Measurements from ENCODE around the gene WDR91.
"Not testable (repeated sequence)": the region's sequence is repeated elsewhere in the genome, so short reads cannot be mapped to it uniquely, and the experiment has no call there.

WDR91 gene

DNA sequence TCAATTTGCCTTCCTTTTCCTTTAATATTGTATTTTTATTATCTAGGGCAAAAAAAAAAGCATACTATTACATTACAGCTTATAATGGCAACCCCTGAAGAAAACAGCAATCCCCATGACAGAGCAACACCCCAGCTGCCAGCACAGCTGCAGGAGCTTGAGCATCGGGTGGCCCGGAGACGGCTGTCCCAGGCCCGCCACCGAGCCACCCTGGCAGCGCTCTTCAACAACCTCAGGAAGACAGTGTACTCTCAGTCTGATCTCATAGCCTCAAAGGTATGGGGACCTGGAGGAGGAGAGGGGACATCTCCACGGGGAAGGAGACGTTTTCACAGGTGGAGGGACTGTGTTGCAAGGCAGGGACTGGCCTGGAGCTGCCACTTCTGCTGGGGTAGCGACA is 29.1 kb upstream of the WDR91 start:
- no peak overlapping the region for H3K27ac Mint-ChIP-seq
- DNase-seq = no peak
- no peak overlapping the region for H3K4me3 Mint-ChIP-seq
- peaks cover 4% of the 10 kb centered on the region for H3K27me3 Mint-ChIP-seq
- H3K9me3 Mint-ChIP-seq = no peaks in the 10 kb centered on the region
- peaks cover 9% of the 10 kb centered on the region for H3K4me1 Mint-ChIP-seq (ENCODE audit: low read depth)
- no peaks in the 10 kb centered on the region for H3K36me3 Mint-ChIP-seq (ENCODE audit: low read depth)

DNA sequence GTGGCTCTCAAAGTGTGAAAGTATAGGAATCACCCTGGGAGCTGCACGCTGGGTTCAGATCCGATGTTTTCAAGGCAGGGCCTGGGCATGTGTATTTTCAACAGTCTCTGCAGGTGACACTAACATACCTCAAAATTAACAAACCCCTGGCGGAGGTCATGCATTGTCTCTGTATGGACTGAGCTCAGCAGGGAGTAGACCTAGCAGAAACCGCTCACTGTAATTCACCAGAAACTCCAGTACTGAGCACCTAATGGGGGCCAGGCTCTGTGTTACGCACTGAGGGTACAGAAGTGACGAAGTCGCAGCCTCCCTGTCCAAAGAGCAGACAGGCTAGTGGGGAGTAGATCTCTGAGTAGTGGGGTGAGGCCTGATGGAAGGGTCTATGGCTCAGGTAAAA is 27.9 kb upstream of the WDR91 start:
- Mint-ChIP-seq H3K27me3 (peaks cover 4% of the 10 kb centered on the region), H3K4me1 (ENCODE audit: low read depth) (peaks cover 9% of the 10 kb centered on the region), H3K36me3 (ENCODE audit: low read depth) (no peaks in the 10 kb centered on the region), H3K4me3 (no peak overlapping the region), H3K9me3 (no peaks in the 10 kb centered on the region), H3K27ac (no peak overlapping the region)
- DNase-seq = no peak

DNA sequence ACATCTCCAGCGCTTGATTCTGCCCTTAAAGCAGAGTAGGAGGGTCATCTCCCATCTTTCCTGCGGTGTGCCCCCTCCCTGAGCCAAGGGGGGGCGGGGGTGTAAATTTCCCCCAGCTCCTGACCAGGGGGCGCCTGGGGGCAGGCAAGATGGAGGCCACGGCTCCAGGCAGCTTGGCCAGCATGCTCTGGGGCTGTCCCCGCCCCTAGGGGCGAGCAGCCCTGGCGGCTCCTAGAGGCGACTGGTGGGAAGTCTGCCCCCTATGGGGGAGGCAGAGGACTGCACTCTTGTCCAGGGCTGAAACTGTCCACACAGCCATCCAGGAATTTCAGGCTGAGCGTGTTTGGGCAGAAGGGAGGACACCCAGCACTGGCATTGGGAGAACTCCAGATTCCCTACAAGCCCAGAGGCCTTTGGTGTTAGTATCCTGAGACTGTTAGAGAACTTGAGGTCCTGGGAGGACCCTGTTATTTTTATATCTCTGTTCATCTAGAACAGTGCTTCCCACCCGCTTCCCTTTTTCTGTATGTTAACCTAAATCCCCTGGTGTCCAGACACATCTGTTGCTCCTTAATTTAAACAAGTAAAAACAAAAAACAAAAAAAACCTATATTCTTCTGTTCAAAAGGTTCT is 26.9 kb upstream of the WDR91 start:
- Mint-ChIP-seq H3K27me3 (peaks cover 4% of the 10 kb centered on the region), H3K9me3 (no peaks in the 10 kb centered on the region), H3K4me3 (no peak overlapping the region), H3K36me3 (ENCODE audit: low read depth) (no peaks in the 10 kb centered on the region), H3K4me1 (ENCODE audit: low read depth) (peaks cover 9% of the 10 kb centered on the region), H3K27ac (no peak overlapping the region)
- DNase-seq = no peak

DNA sequence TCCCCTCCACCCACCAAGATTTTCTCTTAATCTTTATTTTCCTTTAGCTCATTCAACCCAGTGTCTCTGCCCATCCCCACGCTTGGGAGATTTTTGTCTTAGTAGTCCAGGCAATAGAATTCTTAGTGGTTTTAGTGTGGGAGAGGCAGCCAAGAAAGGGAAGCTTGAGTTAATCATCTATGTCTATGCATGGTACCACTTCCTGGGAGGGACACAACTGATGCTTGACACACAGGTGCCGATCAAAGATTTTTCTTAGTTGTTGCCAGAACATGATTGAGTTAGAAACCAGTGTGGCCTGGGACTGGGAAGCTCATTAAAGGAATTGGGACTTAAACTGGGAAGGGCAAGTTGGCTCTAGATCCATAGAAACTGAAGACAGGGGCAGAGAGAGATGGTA is 25.4 kb upstream of the WDR91 start:
- H3K36me3 Mint-ChIP-seq (ENCODE audit: low read depth) = no peaks in the 10 kb centered on the region
- H3K4me3 Mint-ChIP-seq = no peak overlapping the region
- H3K27me3 Mint-ChIP-seq = no peaks in the 10 kb centered on the region
- no peak overlapping the region for H3K27ac Mint-ChIP-seq
- peaks cover 9% of the 10 kb centered on the region for H3K4me1 Mint-ChIP-seq (ENCODE audit: low read depth)
- H3K9me3 Mint-ChIP-seq = no peaks in the 10 kb centered on the region
- no peak for DNase-seq

DNA sequence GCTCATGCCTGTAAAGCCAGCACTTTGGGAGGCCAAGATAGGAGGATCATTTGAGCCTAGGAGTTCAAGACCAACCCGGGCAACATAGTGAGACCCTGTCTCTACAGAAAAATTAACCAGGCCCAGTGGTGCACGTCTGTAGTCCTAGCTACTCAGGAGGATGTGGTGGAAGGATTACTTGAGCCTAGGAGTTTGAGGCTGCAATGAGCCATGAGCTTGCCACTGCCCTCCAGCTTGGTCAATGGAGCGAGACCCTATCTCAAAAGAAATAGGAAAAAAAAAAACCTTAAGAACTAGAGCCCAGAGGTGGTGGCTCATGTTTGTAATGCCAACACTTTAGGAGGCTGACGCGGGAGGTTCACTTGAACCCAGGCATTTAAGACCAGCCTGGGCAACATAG is 24.5 kb upstream of the WDR91 start:
- H3K4me1 Mint-ChIP-seq (ENCODE audit: low read depth) = peaks cover 9% of the 10 kb centered on the region
- no peak for DNase-seq
- H3K9me3 Mint-ChIP-seq = no peaks in the 10 kb centered on the region
- H3K27me3 Mint-ChIP-seq = no peaks in the 10 kb centered on the region
- no peaks in the 10 kb centered on the region for H3K36me3 Mint-ChIP-seq (ENCODE audit: low read depth)
- no peak overlapping the region for H3K27ac Mint-ChIP-seq
- H3K4me3 Mint-ChIP-seq = no peak overlapping the region

DNA sequence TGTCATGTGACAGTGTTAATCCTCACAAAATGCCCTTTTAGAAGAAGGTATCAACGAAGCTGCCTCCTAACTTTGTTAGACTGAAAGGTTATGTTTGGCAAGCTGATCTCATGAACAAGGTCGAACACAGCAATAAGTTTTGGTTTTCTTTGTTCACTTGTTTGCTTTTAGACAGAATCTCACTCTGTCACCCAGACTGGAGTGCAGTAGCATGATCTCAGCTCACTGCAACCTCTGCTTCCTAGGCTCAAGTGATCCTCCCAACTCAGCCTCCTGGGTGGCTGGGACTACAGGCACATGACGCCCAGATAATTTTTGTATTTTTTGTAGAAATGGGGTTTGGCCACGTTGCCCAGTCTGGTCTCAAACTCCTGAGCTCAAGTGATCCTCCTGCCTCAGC is 23.4 kb upstream of the WDR91 start:
- DNase-seq = no peak
- H3K9me3 Mint-ChIP-seq = no peaks in the 10 kb centered on the region
- H3K27ac Mint-ChIP-seq = no peak overlapping the region
- H3K36me3 Mint-ChIP-seq (ENCODE audit: low read depth) = no peaks in the 10 kb centered on the region
- H3K4me3 Mint-ChIP-seq = no peak overlapping the region
- H3K27me3 Mint-ChIP-seq = no peaks in the 10 kb centered on the region
- H3K4me1 Mint-ChIP-seq (ENCODE audit: low read depth) = peaks cover 9% of the 10 kb centered on the region

DNA sequence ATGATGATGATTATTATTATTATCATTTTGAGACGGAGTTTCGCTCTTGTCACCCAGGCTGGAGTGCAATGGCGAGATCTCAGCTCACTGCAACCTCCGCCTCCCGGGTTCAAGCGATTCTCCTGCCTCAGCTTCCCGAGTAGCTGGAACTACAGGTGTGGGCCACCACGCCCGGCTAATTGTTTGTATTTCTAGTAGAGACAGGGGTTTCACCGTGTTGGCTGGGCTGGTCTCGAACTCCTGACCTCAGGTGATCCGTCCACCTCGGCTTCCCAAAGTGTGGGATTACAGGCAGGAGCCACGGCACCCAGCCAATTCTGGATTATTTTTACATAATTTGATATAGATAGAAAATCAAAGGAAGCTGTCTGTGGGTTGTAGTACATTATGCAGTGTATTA is 22.8 kb upstream of the WDR91 start:
- H3K27me3 Mint-ChIP-seq; H3K27ac Mint-ChIP-seq; H3K4me3 Mint-ChIP-seq; DNase-seq; H3K36me3 Mint-ChIP-seq (ENCODE audit: low read depth); H3K4me1 Mint-ChIP-seq (ENCODE audit: low read depth); H3K9me3 Mint-ChIP-seq: not testable (repeated sequence)

DNA sequence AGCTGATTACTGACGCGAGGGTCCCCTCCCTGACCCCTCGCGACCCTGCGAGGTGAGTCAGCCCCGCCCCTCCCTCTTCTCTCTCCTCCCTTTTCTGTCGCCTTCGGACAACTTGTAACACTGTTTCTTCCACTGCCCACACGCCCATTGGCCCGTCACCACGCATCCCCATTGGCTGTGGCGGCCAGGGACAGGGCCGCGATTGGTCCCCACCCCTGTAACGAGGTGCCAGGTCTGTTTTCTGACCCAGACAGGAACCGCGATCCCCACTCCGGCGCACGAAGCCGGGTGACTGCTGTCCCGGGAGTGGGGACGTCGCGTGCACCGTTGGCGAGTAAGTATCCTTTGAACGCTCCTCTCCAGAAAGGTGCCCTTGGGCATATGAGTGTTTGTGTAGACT is 22.2 kb upstream of the WDR91 start, which contains the start of gene STRA8:
Gene STRA8, plus strand, starts transcription at position 269 of the 400 bp plus-strand sequence. CDS start 6,687 bp downstream, outside the sequence.
- H3K27ac Mint-ChIP-seq = no peak within 1 kb of the TSS
- peaks cover 9% of the 10 kb centered on the region for H3K4me1 Mint-ChIP-seq (ENCODE audit: low read depth)
- H3K4me3 Mint-ChIP-seq = no peak within 1 kb of the TSS
- no peaks in the 10 kb centered on the region for H3K27me3 Mint-ChIP-seq
- DNase-seq = no peak
- no peaks in the 10 kb centered on the region for H3K9me3 Mint-ChIP-seq
- no peaks in the 10 kb centered on the region for H3K36me3 Mint-ChIP-seq (ENCODE audit: low read depth)

DNA sequence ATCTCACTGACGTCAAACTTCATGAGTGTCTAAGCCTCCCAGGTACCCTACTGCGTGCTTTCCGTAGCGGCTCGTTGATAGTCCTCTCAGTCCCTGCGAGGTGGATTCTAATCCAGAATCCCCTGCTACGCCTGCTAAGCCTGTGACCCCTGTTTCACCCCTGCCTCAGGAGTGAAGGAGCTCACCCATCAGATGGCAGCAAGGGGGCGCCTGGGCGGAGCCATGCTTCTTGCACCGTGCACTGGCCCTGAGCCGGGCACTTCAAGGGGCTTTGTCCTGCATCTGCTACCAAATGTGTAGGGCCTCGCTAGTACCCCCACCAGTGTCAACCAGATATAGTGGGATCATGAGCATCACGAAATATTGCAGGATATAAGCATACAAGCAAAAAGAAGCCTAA is 21.4 kb upstream of the WDR91 start:
- Mint-ChIP-seq H3K4me1 (ENCODE audit: low read depth) (peaks cover 9% of the 10 kb centered on the region), H3K4me3 (no peak overlapping the region), H3K36me3 (ENCODE audit: low read depth) (no peaks in the 10 kb centered on the region), H3K27me3 (no peaks in the 10 kb centered on the region), H3K27ac (no peak overlapping the region), H3K9me3 (no peaks in the 10 kb centered on the region)
- no peak for DNase-seq

DNA sequence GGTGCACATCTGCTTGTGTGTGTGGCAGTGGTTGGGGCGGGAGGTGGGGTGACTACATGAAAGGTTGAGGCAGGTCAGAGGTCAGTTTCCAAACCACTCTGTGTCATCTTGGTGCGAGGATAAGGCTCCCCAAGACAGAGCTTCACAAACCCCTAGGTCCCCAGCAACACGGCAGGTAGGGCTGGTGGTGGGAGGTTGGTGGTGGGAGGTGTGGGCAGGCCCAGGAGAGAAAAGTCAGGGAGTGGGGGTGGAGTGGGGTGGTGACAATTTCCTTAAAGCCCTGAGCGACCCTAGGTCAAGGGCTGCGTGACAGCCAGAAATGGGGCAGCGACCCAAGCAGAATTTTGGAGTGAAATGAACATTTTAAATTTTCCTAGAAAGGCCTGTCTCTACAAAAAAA is 20.8 kb upstream of the WDR91 start:
- no peaks in the 10 kb centered on the region for H3K9me3 Mint-ChIP-seq
- no peaks in the 10 kb centered on the region for H3K27me3 Mint-ChIP-seq
- H3K4me1 Mint-ChIP-seq (ENCODE audit: low read depth) = peaks cover 8% of the 10 kb centered on the region
- H3K27ac Mint-ChIP-seq = no peak overlapping the region
- no peak for DNase-seq
- H3K4me3 Mint-ChIP-seq = no peak overlapping the region
- no peaks in the 10 kb centered on the region for H3K36me3 Mint-ChIP-seq (ENCODE audit: low read depth)

DNA sequence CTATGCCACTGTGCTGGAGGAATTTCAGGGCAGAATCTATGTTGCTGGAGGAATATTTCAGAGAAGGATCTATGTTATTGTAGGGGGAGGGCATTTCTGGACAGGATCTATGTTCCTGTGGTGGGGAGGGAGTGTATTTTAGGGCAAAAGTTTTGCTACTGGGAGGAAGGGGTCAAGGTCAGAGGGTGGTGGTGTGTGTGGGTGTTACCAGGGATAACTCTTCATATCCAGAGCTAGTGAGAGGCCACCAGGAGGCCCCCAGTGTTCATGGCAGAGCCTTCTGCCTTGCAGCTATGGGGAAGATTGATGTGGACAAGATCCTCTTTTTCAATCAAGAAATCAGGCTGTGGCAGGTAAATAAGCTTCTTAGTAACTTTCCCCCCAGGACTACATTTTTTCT is 20.4 kb upstream of the WDR91 start:
- Mint-ChIP-seq H3K4me1 (ENCODE audit: low read depth) (peaks cover 4% of the 10 kb centered on the region), H3K27ac (no peak overlapping the region), H3K36me3 (ENCODE audit: low read depth) (no peaks in the 10 kb centered on the region), H3K27me3 (no peaks in the 10 kb centered on the region), H3K4me3 (no peak overlapping the region), H3K9me3 (no peaks in the 10 kb centered on the region)
- no peak for DNase-seq

DNA sequence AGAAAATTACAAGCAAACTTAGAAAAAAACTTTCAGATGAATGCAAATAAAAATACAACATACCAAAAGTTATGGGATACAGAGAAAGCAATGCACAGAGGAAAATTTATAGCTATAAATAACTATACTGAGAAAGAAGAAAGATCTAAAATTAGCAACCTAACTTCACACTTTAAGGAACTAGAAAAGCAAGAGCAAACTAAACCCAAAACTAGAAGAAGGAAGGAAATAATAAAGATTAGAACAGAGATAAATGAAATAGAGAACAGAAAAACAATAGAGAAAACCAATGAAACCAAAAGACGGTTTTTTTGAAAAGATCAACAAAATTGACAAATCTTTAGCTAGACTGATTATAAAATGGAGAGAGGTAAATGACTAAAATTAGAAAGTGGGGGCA is 12.7 kb upstream of the WDR91 start:
- H3K4me3 Mint-ChIP-seq = no peak overlapping the region
- no peak for DNase-seq
- peaks cover 3% of the 10 kb centered on the region for H3K9me3 Mint-ChIP-seq
- H3K36me3 Mint-ChIP-seq (ENCODE audit: low read depth) = no peaks in the 10 kb centered on the region
- H3K4me1 Mint-ChIP-seq (ENCODE audit: low read depth) = peaks cover 11% of the 10 kb centered on the region
- H3K27me3 Mint-ChIP-seq = no peaks in the 10 kb centered on the region
- H3K27ac Mint-ChIP-seq = no peak overlapping the region

DNA sequence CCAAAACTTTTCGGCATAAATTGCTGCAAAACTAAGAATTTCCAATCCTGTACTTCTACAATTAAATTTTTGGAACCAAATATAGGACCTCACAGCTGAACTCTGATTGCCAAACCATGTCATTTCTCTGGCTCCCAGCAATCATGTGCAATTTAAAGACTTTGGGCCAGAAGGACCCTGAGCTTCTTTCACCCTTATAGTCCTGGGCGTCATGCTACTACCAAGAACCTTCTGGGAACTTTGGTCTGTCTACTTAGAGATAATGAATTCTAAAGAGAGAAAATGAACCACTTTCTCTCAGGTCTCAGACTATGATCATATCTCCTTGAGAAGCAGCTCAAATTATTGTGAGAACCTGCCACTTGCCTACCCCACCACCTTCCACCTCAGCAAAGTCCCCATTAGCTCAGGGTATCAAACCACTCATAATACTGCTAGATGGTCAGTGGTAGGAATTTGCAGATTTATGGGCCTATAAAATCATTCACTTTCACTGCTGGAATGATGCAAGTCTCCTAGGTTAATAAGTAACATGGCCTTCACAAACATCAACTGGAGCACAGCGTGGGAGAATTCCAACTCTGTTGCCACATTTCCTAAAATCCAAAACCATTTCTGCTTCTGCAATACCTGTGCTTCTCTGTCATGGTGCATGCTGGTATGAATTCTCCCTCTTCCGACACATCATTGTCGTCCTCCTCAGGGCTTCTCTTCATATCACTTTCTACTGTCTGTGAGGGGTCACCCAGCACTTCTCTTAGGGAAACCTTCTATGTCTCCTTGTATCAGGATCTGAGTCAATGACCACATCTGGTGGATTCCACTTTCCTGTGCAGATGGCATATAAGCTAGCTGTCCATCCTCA is 6.6 kb upstream of the WDR91 start:
- Mint-ChIP-seq H3K4me3 (no peak overlapping the region), H3K9me3 (no peaks in the 10 kb centered on the region), H3K36me3 (ENCODE audit: low read depth) (no peaks in the 10 kb centered on the region), H3K27ac (no peak overlapping the region), H3K4me1 (ENCODE audit: low read depth) (peaks cover 7% of the 10 kb centered on the region), H3K27me3 (peaks cover 7% of the 10 kb centered on the region)
- no peak for DNase-seq

DNA sequence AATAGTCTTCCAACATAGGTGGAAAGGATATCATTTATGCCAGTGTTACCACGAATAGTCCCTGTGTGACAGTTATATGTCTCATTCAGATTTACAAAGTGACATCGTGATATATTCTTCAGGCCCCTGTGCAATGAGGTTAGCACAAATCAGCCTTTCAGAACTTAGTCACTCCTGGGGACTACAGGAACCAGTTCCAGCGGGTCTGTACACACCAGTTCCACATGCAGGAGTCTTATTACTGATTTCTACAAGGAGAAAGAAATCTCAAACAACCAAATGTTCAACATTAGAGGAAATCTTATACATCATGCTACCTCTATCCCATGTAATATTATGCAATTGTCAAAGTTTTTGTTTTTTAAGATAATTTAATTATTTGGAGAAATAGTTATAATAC is 4.4 kb upstream of the WDR91 start:
- Mint-ChIP-seq H3K4me1 (ENCODE audit: low read depth) (peaks cover 12% of the 10 kb centered on the region), H3K4me3 (no peak overlapping the region)

DNA sequence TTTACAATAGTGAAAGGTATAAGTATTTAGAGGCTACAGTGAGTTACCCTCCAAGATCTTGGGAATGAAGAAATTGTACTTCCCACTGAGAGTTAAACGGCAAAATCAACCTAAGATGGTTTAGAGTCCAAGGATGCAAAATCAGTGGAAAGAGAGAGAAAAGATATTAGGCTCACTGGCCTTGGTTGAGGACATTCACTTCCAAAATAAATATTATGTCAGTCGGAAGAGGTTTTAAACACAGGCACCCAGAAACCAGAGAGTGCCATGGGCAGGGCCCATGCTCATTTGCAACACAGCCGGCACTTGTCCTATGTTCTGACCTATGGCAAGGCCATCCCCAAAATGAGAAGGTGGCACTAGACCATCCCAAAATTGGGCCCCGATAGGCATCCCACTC is 3.9 kb upstream of the WDR91 start:
- DNase-seq = no peak
- Mint-ChIP-seq H3K27ac (no peak overlapping the region), H3K36me3 (ENCODE audit: low read depth) (peaks cover 8% of the 10 kb centered on the region), H3K4me1 (ENCODE audit: low read depth) (peaks cover 17% of the 10 kb centered on the region), H3K4me3 (no peak overlapping the region), H3K27me3 (peaks cover 7% of the 10 kb centered on the region), H3K9me3 (no peaks in the 10 kb centered on the region)

More for the DNA sequence above, 4.4 kb upstream of the WDR91 start:
- peaks cover 7% of the 10 kb centered on the region for H3K27me3 Mint-ChIP-seq
- no peaks in the 10 kb centered on the region for H3K9me3 Mint-ChIP-seq
- no peak for DNase-seq
- no peak overlapping the region for H3K27ac Mint-ChIP-seq
- H3K36me3 Mint-ChIP-seq (ENCODE audit: low read depth) = peaks cover 7% of the 10 kb centered on the region

All from activated T-cell treated with anti-CD3 and anti-CD28 coated beads, Interleukin-2, amount 50 U/mL, for 24 hours (primary cell).